SH-SY5Y (cell line): ENCODE measurements around the gene PXMP4.

ENCODE experiments used
- GATA2 ChIP-seq: IDR thresholded peaks from 2 replicates; pipeline ENCODE4 v1.6.1; 2011; ENCODE audit warnings: mild to moderate bottlenecking, low read depth, low read length
- GATA3 ChIP-seq: IDR thresholded peaks from 2 replicates; pipeline ENCODE4 v1.6.1; 2011; ENCODE audit warnings: low read depth, mild to moderate bottlenecking, low read length, moderate library complexity

PXMP4 gene

GRCh38 chr20:33674294-33675135 lies 45.6 kb downstream of the PXMP4 start, which contains the start of gene NECAB3:
TSS of gene NECAB3 (minus strand) at chr20:33674428. CDS start at chr20:33674352, 76 bp downstream.
- TF ChIP-seq GATA2 (no peak), GATA3 (no peak)

GRCh38 chr20:33673410-33674293 lies 46.5 kb downstream of the PXMP4 start:
- TF ChIP-seq GATA2 (no peak), GATA3 (no peak)

- no peak for TF ChIP-seq GATA3
Observed at GRCh38 chr20:33673114-33673409, 47.0 kb downstream of the PXMP4 start.

GRCh38 chr20:33672426-33673113 lies 47.5 kb downstream of the PXMP4 start:
- TF ChIP-seq GATA3, result no peak
- TF ChIP-seq GATA2, result no peak

- TF ChIP-seq GATA2 (no peak), GATA3 (no peak)
Observed at GRCh38 chr20:33671573-33672288, 48.4 kb downstream of the PXMP4 start.

GRCh38 chr20:33670715-33671499 lies 49.2 kb downstream of the PXMP4 start:
- TF ChIP-seq GATA3 (no peak), GATA2 (no peak)

GRCh38 chr20:33669873-33670640 lies 50.1 kb downstream of the PXMP4 start:
- TF ChIP-seq GATA2, result no peak
- TF ChIP-seq GATA3, result no peak

GRCh38 chr20:33669224-33669623 lies 50.9 kb downstream of the PXMP4 start:
- TF ChIP-seq GATA2, result no peak

GRCh38 chr20:33668466-33669155 lies 51.5 kb downstream of the PXMP4 start:
- TF ChIP-seq GATA3 (no peak), GATA2 (no peak)

GRCh38 chr20:33667676-33668465 lies 52.2 kb downstream of the PXMP4 start:
- TF ChIP-seq GATA3 (no peak), GATA2 (no peak)

GRCh38 chr20:33667245-33667675 lies 52.9 kb downstream of the PXMP4 start:
- TF ChIP-seq GATA2 (no peak), GATA3 (no peak)
